CD4-positive, alpha-beta T cell (primary cell): ENCODE data around the gene CLIP2. TPM values are rescaled to one million over a fixed set of nuclear protein-coding genes. Genes with fewer than 3 reads are reported as not detected.

Experiments used
- ATAC-seq: fragments of 200-7000 bp; cut with Tn5 transposase; one replicate; pipeline ENCODE4 v1.10.0; 2022; ENCODE audit warnings: mild to moderate bottlenecking; ENCODE audit not compliant: poor library complexity
- CTCF ChIA-PET: fragments of 350-600 bp; sonication (Branson Sonifier 250); formaldehyde crosslinking; loops from one replicate; lab custom pipeline; 2021; ENCODE audit warnings: antibody characterized with exemption, inconsistent platforms; lab: Charles Lee
- POLR2A ChIA-PET: fragments of 350-600 bp; sonication (Branson Sonifier 250); formaldehyde crosslinking; loops from one replicate; lab custom pipeline; 2021; ENCODE audit warnings: antibody characterized with exemption, inconsistent platforms; lab: Charles Lee
- DNase-seq, 14 experiments: peaks; one replicate each; pipeline ENCODE4 v3.0.0-alpha.2; 2013 to 2020; ENCODE audit warnings: mixed read lengths in 2 of 14
- H3K27ac ChIP-seq, 2 donors: one replicate each; pipeline versions ENCODE4 v1.5.1 to v1.7.0; 2013; ENCODE audit warnings: low read length in 2 of 2, low read depth in 1 of 2, mild to moderate bottlenecking in 1 of 2
- H3K27me3 ChIP-seq, 2 experiments: 1 replicate in 1 of 2; 2 replicates in 1 of 2; pipeline versions ENCODE4 v1.6.1 to v1.7.0; 2013; ENCODE audit warnings: low read length in 2 of 2, control low read depth in 1 of 2, mild to moderate bottlenecking in 1 of 2, moderate library complexity in 1 of 2; ENCODE audit not compliant: insufficient read depth in 2 of 2, control insufficient read depth in 1 of 2
- H3K36me3 ChIP-seq: one replicate; pipeline ENCODE4 v1.6.1; 2013; ENCODE audit warnings: low read length, control low read depth; ENCODE audit not compliant: insufficient read depth
- H3K4me1 ChIP-seq: one replicate; pipeline ENCODE4 v1.6.1; 2013; ENCODE audit warnings: low read length, control low read depth; ENCODE audit not compliant: insufficient read depth
- H3K4me3 ChIP-seq: one replicate; pipeline ENCODE4 v1.5.1; 2013; ENCODE audit warnings: mild to moderate bottlenecking, low read length, moderate library complexity
- H3K9me3 ChIP-seq, 2 experiments: 1 replicate in 1 of 2; 2 replicates in 1 of 2; pipeline versions ENCODE4 v1.6.1 to v1.7.0; 2013; ENCODE audit warnings: low read length in 2 of 2, mild to moderate bottlenecking in 2 of 2, control low read depth in 1 of 2, moderate library complexity in 1 of 2; ENCODE audit not compliant: control insufficient read depth in 1 of 2, insufficient read depth in 1 of 2
- H3K27ac Mint-ChIP-seq: one replicate; pipeline ENCODE4 v1.8.0; 2020; ENCODE audit warnings: mixed read lengths
- H3K27me3 Mint-ChIP-seq: one replicate; pipeline ENCODE4 v1.8.0; 2021; ENCODE audit warnings: mixed read lengths
- H3K36me3 Mint-ChIP-seq: one replicate; pipeline ENCODE4 v1.8.0; 2021; ENCODE audit warnings: low read depth, mixed read lengths
- H3K4me1 Mint-ChIP-seq: one replicate; pipeline ENCODE4 v1.8.0; 2021; ENCODE audit warnings: low read depth, mixed read lengths
- H3K4me3 Mint-ChIP-seq: one replicate; pipeline ENCODE4 v1.8.0; 2020; ENCODE audit warnings: mild to moderate bottlenecking, mixed read lengths
- H3K9me3 Mint-ChIP-seq: one replicate; pipeline ENCODE4 v1.8.0; 2020; ENCODE audit warnings: mixed read lengths
- CTCF ChIP-seq: fragments of 200-600 bp; IDR thresholded peaks from one replicate; pipeline ENCODE4 v1.8.0; 2022; ENCODE audit warnings: antibody characterized with exemption, mild to moderate bottlenecking
- intact Hi-C, 2 experiments: fragments of 100-400 bp; cut with DNase I in 1 of 2; cut with micrococcal nuclease in 1 of 2; formaldehyde crosslinking; loops; one replicate each; pipeline versions ENCODE4 v1.15.1 to v1.9.0; 2023 to 2025; cut with DNase I, micrococcal nuclease
- total RNA-seq, 174 experiments: library from RNA in 2 of 174; stranded (reverse) in 2 of 174; gene quantifications; one replicate each; pipeline ENCODE4 v1.2.3 and lab custom pipeline; 2021 to 2026

Gene CLIP2
- total RNA-seq, 2 experiments from 2014 or later = 2.4 to 2.7 TPM

GRCh38 chr7:74395745-74396311 lies 106.6 kb downstream of the CLIP2 start:
- H3K4me1 Mint-ChIP-seq = no peaks in the 10 kb centered on the region
- ChIA-PET POLR2A (no interaction called here), CTCF (no interaction called here)
- DNase-seq (no peak), ATAC-seq (no peak)
- Histone ChIP-seq H3K36me3 (no peaks in the 10 kb centered on the region), H3K27ac (no peak overlapping the region), H3K4me3 (no peak overlapping the region), H3K4me1 (no peaks in the 10 kb centered on the region), H3K27me3 (no peaks in the 10 kb centered on the region), H3K9me3 (no peaks in the 10 kb centered on the region)
- no peaks in the 10 kb centered on the region for H3K27me3 Mint-ChIP-seq
- H3K27ac Mint-ChIP-seq = no peak overlapping the region
- intact Hi-C loops = no loop called here
- no peak overlapping the region for H3K4me3 Mint-ChIP-seq
- no peaks in the 10 kb centered on the region for H3K36me3 Mint-ChIP-seq
- H3K9me3 Mint-ChIP-seq = no peaks in the 10 kb centered on the region
- no peak for TF ChIP-seq CTCF

- intact Hi-C loops = no loop called here
- CTCF ChIA-PET = no interaction called here
- H3K27ac Mint-ChIP-seq = no peak overlapping the region
These were observed 107.8 kb downstream of the CLIP2 start for GRCh38 chr7:74396993-74397392.

GRCh38 chr7:74398426-74398825 lies 109.2 kb downstream of the CLIP2 start:
- intact Hi-C loops = no loop called here
- peaks cover 4% of the 10 kb centered on the region for H3K4me1 ChIP-seq
- H3K9me3 Mint-ChIP-seq = no peaks in the 10 kb centered on the region
- no peaks in the 10 kb centered on the region for H3K9me3 ChIP-seq
- no peak overlapping the region for H3K4me3 Mint-ChIP-seq
- POLR2A ChIA-PET = no interaction called here
- CTCF ChIA-PET = no interaction called here
- no peak overlapping the region for H3K27ac ChIP-seq
- ATAC-seq = no peak
- no peak overlapping the region for H3K27ac Mint-ChIP-seq
- no peak for DNase-seq
- no peaks in the 10 kb centered on the region for H3K36me3 ChIP-seq
- H3K4me1 Mint-ChIP-seq = no peaks in the 10 kb centered on the region
- H3K27me3 ChIP-seq = no peaks in the 10 kb centered on the region
- H3K4me3 ChIP-seq = no peak overlapping the region
- H3K36me3 Mint-ChIP-seq = no peaks in the 10 kb centered on the region
- no peaks in the 10 kb centered on the region for H3K27me3 Mint-ChIP-seq
- TF ChIP-seq CTCF = no peak

More at GRCh38 chr7:74396993-74397392, 107.8 kb downstream of the CLIP2 start:
- H3K27me3 Mint-ChIP-seq = no peaks in the 10 kb centered on the region
- H3K4me1 ChIP-seq = peaks cover 4% of the 10 kb centered on the region
- H3K27me3 ChIP-seq = no peaks in the 10 kb centered on the region
- POLR2A ChIA-PET = no interaction called here
- no peak overlapping the region for H3K4me3 ChIP-seq
- H3K4me3 Mint-ChIP-seq = no peak overlapping the region
- no peak for ATAC-seq
- no peaks in the 10 kb centered on the region for H3K36me3 Mint-ChIP-seq
- no peak for DNase-seq
- H3K36me3 ChIP-seq = no peaks in the 10 kb centered on the region
- TF ChIP-seq CTCF = no peak
- no peaks in the 10 kb centered on the region for H3K9me3 ChIP-seq
- H3K27ac ChIP-seq = no peak overlapping the region
- H3K4me1 Mint-ChIP-seq = no peaks in the 10 kb centered on the region
- H3K9me3 Mint-ChIP-seq = no peaks in the 10 kb centered on the region
